C1 segment of cervical spinal cord (tissue), 14 donors: ENCODE measurements around the gene HOOK1.
"Not testable (repeated sequence)": the region's sequence is repeated elsewhere in the genome, so short reads cannot be mapped to it uniquely, and the experiment has no call there.

Source experiments
- DNase-seq, 14 donors: peaks; one replicate each; lab custom pipeline; 2025; lab: John Stamatoyannopoulos, UW

The HOOK1 gene

GRCh38 chr1:59819566-59820438, 5.1 kb downstream of the HOOK1 start:
- DNase-seq: no peak

DNA sequence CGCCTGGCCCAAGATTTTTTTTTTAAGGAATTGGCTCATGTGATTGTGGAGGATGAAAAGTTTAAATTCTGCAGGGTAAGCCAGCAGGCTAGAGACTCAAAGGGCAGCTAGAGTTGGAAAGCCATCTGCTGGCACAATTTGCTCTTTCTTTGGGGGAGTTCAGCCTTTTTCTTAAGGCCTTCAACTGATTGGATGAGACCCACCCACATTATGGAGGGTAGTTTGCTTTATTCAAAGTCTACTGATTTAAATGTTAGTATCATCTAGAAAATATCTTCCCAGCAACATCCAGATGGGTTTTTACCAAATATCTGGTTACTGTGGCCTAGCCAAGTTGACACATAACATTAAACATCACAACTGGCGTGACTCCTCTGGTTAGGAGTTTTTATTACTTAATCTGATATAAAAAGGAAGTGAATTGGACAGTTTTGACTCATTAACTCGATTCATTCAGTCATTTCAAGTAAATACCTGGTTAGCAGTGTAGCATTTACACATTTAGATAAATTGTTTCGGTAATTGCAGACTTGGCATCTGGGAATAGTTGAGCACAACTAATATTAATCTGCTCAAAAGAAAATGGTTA, 12.4 kb downstream of the HOOK1 start:
- DNase-seq: no peak

GRCh38 chr1:59828160-59828559, 13.4 kb downstream of the HOOK1 start:
- no peak for DNase-seq

- DNase-seq: no peak
These were observed 16.8 kb downstream of the HOOK1 start for GRCh38 chr1:59831529-59831928.

DNA sequence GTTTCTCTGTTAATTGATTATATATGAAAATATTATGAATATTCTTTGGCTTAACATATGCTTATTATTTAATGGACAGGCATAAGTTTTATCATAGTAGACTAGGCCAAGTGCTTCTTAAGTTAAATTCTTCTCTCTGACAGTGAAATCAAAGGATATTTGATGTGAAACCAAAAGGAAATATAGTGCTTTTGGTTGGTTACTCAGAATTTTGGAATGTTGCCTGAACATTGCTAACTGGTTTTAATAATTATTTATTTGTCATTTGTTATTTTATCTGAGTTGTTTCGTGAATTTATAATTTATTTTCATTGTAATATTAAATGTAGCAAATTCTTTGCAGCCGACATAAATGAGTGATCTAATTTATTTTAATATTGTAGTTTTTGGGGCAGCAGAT, 18.3 kb downstream of the HOOK1 start:
- no peak for DNase-seq

- DNase-seq: no peak
These were observed 19.2 kb downstream of the HOOK1 start for GRCh38 chr1:59833991-59834390.

GRCh38 chr1:59837857-59838256, 23.1 kb downstream of the HOOK1 start:
- DNase-seq: not testable (repeated sequence)

GRCh38 chr1:59845091-59845490, 30.3 kb downstream of the HOOK1 start:
- no peak for DNase-seq

DNA sequence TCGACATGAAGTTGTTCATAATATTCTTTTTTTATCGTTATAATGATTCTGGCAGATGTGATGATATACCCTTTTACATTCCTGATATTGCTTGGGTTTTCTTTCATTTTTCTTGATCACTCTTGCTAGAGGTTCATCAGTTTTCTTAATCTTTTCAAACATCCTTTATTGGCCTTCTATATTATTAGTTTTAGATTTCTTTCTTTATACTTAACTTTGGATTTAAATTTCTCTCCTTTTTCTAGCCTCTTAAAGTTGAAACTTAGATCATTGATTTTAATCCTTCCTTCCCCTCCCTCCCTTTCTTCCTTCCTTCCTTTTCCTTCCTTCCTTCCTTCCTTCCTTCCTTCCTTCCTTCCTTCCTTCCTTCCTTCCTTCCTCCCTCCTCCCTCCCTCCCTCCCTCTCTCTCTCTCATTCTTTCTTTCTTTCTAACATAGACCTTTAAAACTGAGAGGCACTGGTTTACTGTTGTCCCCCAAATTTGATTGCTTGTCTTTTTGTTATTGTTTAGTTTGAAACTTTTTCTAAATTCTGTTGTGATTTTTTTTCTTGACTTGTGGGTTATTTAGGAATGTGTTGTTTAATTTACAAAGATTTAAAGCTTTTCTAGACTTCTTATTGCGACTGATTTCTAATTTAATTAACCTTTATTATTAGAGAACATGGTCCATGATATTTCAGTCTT, 31.6 kb downstream of the HOOK1 start:
- no peak for DNase-seq

DNA sequence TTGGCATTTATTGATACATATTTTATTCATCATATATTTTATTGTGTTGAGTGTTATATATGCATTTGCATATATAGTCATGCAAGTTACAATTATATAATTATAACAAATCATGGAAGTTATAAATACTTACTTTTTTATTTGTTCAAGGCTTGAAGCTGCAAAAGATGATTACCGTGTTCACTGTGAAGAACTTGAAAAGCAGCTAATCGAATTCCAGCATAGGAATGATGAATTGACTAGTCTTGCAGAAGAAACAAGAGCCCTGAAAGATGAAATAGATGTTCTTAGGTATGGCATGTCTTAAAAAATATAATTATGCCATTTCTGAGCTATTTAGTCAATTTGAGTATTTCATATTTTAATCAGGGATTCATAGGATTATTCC, 32.1 kb downstream of the HOOK1 start:
- no peak for DNase-seq

GRCh38 chr1:59852117-59852516, 37.4 kb downstream of the HOOK1 start:
- no peak for DNase-seq

DNA sequence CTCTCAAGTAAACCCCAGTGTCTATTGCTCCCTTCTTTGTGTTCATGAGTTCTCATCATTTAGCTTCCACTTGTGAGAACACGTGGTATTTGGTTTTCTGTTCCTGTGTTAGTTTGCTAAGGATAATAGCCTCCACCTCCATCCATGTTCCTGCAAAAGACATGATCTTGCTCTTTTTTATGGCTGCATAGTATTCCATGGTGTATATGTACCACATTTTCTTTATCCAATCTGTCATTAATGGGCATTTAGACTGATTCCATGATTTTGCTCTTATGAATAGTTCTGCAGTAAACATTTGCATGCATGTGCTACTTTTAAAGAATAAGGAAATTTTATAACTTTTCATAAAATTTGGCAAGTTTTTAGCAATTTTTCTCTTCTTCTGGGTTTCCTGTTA, 40.5 kb downstream of the HOOK1 start:
- not testable (repeated sequence) for DNase-seq

DNA sequence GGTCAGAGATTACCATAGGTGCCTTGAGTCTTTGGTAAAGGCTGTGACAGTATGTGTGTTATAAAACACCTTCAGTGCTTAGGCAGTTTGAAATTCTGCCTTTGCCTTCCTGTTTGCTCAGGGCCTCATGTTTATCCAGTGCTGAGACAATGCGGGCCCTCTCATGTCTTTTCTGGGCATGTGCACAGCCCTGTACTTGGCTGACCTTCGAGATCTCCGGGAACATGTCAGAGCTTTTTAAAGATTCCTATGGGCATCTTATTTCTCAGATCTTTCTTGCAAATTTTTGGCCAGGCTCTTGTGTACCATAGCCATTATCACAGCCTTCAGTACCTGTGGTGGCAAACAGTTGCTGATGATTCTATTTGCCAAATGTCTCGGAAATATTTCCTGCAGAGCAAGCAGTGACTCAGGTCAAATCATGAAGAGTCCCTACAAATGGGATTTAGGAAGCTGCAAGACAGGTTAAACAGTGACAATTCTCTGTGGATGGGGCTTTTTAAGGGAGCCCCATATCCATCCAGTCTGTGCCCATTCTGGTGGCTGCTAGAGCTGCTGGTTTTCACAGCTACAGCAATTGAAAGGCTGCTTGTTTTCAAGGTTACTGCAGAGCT, 42.1 kb downstream of the HOOK1 start:
- no peak for DNase-seq

- no peak for DNase-seq
These were observed 43.1 kb downstream of the HOOK1 start for GRCh38 chr1:59857679-59858354.

- DNase-seq: no peak
These were observed 51.7 kb downstream of the HOOK1 start for GRCh38 chr1:59866462-59866861.

DNA sequence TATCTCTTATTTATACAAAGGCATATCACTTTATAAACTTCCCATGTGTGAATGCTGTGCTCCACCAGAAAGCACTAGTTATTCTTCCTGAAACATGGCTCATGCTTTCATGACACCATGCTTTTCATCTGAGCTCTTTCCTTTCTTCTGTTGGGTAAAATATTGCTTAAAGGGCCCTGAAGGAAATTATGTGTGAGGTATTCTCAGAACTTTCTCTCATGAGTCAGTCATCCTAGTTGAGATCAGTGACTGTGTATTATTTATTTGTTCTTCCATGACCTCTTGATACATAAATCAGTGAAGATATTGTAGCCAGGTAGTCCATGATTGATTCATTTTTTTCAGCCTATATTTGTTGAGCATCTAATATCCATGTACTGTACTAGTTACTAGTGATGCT, 57.0 kb downstream of the HOOK1 start:
- DNase-seq: no peak

GRCh38 chr1:59877108-59877682, 62.4 kb downstream of the HOOK1 start:
- no peak for DNase-seq

DNA sequence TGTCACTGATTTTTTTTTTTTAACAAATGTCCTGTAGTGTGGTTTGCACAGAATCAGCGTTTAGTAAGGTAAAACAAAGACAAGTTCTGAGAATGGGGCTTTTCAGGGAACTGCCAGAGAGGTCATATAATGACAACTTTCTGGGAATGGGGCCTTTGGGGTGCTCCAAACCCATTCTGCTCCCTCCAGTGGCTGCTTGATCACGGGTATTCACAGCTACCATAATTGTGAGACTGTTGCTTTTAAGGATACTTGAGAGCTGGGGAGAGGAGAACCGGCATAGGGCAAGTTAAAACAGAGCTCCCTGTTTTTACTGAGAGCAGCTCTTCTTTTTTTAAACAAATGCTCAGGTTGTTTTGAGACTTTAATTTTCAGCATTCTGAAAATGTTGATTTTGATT, 63.6 kb downstream of the HOOK1 start:
- DNase-seq: no peak

- peak in 5 of 14 donors; percentile 8 to 42 (median 20) for DNase-seq
These were observed 64.8 kb downstream of the HOOK1 start for GRCh38 chr1:59879574-59879973.

DNA sequence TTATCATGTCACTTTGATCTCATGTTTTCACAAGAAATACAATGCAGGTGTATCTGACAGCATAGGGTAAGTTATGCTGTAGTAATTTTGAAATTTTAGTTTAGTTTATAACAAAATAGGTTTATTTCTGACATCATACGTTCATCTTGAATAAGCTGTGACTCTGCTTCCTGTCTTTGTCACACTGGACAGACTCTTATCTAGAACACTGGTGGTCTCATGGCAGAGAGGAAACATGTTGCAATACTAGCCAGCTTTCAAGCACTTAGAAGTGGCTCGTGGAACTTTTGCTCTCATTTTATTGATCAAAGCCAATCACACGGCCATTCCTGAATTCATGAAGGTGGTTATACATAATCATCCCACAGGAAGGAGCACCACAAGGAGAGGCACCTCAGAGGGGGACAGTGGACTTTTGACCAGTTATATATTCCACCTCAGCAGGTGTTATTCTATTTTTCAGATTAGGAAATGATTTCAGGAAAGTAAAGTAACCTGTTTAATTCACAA, 65.3 kb downstream of the HOOK1 start:
- DNase-seq: no peak

- DNase-seq: no peak
These were observed 66.0 kb downstream of the HOOK1 start for GRCh38 chr1:59880735-59881134.
